PC-9 (cell line): ENCODE measurements around the gene EGR1.
"Not testable (repeated sequence)": the region's sequence is repeated elsewhere in the genome, so short reads cannot be mapped to it uniquely, and the experiment has no call there.

Source experiments
- EZH2 ChIP-seq: fragments of 200-600 bp; sonication (generic); IDR thresholded peaks from 2 replicates; pipeline ENCODE4 v1.8.0; 2017; ENCODE audit warnings: antibody characterized with exemption, low read depth
- TF ChIP-seq, protein P1 (sequence below): fragments of 200-600 bp; sonication (generic); conservative IDR thresholded peaks from 2 replicates; pipeline ENCODE4 v1.6.1; 2017; ENCODE audit warnings: mixed run types, antibody characterized with exemption, mild to moderate bottlenecking, moderate library complexity

GRCh38 chr5:138473151-138473550, 7.9 kb downstream of the EGR1 start:
- TF ChIP-seq, protein P1, sequence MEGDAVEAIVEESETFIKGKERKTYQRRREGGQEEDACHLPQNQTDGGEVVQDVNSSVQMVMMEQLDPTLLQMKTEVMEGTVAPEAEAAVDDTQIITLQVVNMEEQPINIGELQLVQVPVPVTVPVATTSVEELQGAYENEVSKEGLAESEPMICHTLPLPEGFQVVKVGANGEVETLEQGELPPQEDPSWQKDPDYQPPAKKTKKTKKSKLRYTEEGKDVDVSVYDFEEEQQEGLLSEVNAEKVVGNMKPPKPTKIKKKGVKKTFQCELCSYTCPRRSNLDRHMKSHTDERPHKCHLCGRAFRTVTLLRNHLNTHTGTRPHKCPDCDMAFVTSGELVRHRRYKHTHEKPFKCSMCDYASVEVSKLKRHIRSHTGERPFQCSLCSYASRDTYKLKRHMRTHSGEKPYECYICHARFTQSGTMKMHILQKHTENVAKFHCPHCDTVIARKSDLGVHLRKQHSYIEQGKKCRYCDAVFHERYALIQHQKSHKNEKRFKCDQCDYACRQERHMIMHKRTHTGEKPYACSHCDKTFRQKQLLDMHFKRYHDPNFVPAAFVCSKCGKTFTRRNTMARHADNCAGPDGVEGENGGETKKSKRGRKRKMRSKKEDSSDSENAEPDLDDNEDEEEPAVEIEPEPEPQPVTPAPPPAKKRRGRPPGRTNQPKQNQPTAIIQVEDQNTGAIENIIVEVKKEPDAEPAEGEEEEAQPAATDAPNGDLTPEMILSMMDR: not testable (repeated sequence)
- not testable (repeated sequence) for TF ChIP-seq EZH2
